GM18498 (cell line): ENCODE measurements around the gene HAUS5.
A peak's percentile ranks its signal among the peaks of the same experiment; 100 is the strongest.

ENCODE experiments used
- ATAC-seq: cut with Tn5 transposase; IDR thresholded peaks from one replicate; pipeline ENCODE4 v1.9.1; 2021; ENCODE audit warnings: mild to moderate bottlenecking, moderate library complexity; ENCODE audit not compliant: unreplicated experiment

HAUS5 gene

GRCh38 chr19:35607661-35608060 is 4.9 kb upstream of the HAUS5 start:
- no peak for ATAC-seq

GRCh38 chr19:35608251-35608650 is 4.3 kb upstream of the HAUS5 start:
- no peak for ATAC-seq

DNA sequence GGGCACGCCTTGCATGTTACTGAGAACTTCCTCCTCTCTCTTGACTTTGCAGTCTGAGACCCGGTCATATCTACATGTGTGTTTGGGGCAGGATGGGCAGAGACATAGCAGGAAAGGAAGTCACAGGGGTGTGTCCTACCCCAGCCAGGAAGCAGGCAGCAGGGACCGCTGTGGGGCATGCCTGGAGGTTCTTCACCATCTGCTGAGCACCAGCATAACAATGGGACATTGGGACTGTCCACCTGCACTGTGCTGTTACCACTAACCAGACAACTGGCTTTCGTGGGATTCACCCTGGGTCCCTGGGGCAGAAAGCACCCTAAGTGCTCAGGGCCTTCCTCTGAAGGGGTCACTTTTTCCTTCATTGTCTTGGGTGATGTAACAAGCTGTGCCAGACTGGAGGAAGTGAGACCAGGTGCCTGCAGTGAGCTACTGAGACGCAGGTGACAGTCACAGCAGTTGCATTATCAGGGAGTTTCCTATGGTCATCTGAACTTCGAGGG is 2.6 kb upstream of the HAUS5 start:
- no peak for ATAC-seq

DNA sequence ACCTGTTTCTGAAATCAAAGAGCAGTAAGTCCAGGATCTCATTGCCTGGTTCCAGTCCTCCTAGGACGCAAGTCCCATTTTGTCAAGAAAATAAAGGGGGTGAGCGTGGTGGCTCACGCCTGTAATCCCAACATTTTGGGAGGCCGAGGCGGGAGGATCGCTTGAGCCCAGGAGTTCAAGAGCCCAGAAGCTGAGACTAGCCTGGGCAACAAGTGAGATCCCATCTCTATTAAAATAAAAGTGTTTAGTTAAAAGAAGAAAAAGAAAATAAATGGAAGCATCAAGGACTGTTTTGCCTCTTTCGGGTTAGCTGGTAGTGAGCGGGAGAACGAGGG is 344 bp upstream of the HAUS5 start:
- ATAC-seq, result no peak

DNA sequence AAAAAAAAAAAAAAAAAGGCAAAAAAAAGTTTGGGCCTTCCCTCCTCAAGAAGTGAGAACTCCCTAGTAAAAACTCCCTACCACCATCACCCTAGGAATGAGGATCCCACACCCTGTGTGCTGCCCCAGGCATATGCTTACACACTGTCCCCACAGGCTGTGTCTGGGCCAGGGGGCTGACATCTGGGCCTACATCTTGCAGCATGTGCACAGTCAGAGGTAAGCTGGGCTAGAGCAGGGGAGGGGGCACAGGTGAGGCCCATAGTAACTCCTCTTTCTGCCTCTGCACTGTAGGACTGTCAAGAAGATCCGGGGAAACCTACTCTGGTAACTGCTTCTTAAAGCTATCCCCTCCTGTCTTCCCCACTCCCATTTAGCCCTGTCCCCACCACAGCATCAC is 1.0 kb downstream of the HAUS5 start:
- ATAC-seq, result no peak

DNA sequence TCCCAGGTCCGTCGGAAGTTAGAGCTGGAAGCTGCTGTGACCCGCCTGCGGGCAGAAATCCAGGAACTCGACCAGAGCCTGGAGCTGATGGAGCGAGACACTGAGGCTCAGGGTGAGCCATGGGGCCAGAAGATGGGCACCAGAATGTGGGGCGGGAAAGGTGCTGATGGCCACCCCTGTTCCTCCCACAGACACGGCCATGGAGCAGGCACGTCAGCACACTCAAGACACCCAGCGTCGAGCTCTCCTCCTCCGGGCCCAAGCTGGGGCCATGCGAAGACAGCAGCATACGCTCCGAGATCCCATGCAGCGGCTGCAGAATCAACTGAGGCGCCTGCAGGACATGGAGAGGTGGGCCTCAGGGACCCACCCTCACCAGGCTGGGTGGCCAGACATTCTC is 2.5 kb downstream of the HAUS5 start:
- ATAC-seq, result no peak

DNA sequence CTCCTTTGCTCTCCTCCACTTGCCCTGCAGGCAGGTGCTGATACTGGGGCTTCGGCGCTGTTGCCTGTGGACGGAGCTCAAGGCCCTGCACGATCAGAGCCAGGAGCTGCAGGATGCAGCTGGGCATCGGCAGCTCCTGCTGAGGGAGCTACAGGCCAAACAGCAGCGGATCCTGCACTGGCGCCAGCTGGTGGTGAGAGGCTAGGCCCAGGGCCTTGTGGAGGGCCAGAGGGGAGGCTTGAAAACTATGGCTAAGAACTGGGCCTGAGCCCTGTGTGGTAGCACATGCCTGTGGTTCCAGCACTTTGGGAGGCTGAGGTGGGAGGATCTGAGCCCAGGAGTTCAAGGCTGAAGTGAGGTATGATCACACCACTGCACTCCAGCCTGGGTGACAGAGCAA is 6.3 kb downstream of the HAUS5 start:
- no peak for ATAC-seq

- no peak for ATAC-seq
Measured at GRCh38 chr19:35619290-35619923, 6.9 kb downstream of the HAUS5 start.

GRCh38 chr19:35620001-35620400 is 7.5 kb downstream of the HAUS5 start:
- no peak for ATAC-seq

DNA sequence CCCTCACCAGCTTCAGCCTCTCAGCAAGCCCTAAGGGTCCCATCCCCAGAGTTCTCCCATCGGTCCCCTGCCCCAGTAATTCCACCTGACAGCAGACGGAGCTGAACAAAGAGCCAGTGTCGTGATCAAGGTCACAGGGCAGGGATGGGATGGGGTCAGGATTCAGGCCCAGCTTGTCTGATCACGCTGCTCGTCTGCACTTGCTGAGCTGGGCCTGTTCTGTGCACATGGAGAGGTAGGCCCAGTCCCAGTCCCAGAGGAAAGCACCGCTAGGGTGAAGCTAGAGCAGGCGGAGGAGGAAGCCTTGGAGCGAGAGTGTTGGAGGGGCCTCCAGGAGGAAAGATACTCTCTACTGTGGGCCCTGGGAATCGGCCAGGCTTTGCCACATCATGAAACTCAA is 9.2 kb downstream of the HAUS5 start:
- no peak for ATAC-seq

DNA sequence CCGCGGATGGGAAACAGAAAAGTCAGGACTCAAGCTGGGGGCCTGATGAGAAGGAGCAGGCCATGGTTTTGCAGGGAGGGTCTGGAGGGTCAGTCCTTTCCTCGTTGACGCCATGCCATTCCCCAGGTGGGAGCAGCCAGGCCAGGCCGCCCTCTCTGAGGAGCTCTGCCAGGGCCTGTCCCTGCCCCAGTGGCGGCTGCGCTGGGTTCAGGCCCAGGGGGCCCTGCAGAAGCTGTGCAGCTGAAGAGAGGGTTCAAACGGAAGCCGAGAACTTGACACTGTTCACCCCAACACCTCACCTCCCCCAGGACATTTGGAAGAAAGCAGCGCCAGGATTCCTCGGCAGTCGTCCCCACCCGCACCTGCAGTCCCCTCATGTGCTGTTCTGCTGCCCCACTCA is 10.2 kb downstream of the HAUS5 start:
- ATAC-seq, result no peak

DNA sequence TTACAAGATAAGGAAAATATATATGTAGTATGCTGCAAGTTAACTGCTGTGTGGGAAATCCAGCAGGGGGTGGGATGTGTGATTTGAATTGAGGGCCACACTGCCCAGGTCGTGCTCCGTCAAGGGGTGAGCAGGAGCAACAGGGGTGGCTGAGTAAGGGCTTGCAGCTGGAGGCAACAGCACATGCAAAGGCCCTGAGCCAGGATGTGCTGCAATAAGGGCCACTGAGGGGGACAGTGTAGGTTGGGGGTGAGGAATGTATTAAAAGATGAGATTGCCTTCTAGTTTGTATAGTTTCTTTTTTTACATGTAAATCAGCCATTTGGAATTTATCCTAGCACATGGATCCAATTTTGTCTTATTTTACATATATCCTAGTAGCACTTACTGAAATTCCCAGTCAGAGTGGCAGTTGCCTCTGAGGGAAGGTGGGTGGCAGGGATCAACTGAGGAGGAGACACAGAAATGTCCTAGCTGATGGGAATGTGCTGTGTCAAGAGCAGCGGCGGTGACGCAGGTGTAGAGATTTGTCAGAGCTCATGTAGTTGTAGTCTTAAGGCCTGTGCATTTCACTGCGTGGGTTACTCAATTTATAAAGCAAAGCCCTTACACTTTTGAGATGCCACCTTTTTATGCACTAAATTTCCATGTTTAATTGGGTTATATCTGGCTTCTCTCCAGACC is 10.9 kb downstream of the HAUS5 start:
- ATAC-seq, result no peak

- no peak for ATAC-seq
Measured at GRCh38 chr19:35628264-35628564, 15.7 kb downstream of the HAUS5 start.

DNA sequence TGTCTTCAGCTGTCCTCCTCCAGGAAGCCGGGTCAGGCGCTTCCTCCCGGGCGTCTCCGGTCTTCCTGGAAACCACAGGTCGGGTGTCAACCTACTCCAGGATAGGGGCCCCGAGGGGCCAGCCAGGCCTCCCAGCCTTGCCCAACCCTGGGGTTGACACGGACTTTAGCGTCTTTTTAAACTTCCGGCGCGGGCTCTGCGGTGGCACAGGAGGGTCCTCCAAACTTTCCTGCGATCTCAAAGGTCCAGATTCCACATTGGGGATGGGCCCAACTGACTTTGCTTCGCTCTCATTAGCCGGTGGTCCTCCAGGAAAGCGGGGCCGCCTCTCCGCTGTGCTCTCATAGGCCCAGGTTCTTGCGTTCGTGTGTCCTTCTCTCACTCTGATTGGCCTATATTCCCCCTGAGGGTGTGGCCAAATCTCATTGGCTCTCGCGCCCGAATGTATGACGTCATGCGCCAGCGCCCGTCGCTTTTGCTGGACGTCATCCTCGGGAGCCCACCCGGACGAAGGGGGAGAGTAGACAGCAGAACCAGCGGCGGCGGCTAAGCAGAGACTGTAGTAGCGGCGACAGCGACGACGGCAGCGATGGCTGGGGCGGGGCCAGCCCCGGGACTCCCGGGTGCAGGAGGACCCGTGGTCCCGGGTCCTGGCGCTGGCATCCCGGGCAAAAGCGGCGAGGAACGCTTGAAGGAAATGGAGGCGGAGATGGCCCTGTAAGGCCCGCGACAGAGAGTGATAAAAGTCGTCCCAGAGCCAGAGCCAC is 16.2 kb downstream of the HAUS5 start, which contains the start of gene RBM42:
TSS of gene RBM42 (plus strand) at position 472 of the 767 bp plus-strand sequence. CDS start at position 590, 118 bp downstream.
- peak; percentile 94 for ATAC-seq

GRCh38 chr19:35629332-35629633 is 16.7 kb downstream of the HAUS5 start:
- no peak for ATAC-seq

DNA sequence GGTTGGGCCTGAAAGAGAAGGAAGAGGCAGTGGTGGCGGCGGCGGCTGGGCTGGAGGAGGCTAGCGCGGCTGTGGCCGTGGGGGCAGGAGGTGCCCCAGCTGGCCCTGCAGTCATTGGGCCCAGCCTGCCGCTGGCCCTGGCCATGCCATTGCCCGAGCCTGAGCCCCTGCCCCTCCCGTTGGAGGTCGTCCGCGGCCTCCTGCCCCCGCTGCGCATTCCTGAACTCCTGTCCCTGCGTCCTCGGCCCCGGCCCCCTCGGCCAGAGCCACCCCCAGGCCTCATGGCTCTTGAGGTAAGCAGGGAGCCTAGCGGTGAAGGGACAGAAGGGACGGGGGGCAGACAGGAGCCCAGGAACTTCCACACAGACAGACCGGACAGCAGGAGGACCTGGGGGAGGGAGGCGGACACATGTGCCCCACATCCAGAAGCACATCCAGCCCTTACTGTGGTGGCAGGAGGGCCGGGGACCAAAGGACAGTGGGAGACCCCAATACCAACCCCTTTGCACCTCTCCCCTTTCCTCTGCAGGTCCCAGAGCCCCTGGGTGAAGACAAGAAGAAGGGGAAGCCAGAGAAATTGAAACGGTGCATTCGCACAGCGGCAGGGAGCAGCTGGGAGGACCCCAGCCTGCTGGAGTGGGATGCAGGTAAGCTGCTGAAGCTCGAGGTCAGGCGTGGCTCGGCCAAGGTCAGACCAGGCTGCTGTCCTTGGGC is 21.3 kb downstream of the HAUS5 start:
- no peak for ATAC-seq

DNA sequence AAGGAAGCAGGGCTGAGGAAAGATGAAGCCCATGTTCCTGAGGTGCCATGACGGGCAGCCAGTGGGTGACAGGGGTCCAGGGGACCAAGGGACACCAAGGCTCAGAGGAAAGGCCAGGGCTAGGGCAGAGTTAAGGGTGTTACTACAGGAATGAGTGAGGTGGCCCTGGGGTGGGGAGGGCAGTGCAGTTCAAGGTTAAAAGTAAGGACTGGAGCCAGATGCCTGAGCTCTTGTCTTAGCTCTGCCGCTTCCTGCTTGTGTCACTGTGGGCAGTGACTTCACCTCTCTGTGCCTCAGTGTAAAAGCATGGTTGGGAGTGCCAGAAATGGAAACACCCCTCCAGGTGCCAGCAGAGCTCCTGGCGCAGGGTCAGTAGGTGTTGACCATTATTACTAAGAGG is 24.1 kb downstream of the HAUS5 start:
- no peak for ATAC-seq

GRCh38 chr19:35637165-35637564 is 24.6 kb downstream of the HAUS5 start:
- ATAC-seq, result no peak

GRCh38 chr19:35639321-35639639 is 26.7 kb downstream of the HAUS5 start:
- no peak for ATAC-seq

GRCh38 chr19:35639863-35640262 is 27.3 kb downstream of the HAUS5 start:
- no peak for ATAC-seq

DNA sequence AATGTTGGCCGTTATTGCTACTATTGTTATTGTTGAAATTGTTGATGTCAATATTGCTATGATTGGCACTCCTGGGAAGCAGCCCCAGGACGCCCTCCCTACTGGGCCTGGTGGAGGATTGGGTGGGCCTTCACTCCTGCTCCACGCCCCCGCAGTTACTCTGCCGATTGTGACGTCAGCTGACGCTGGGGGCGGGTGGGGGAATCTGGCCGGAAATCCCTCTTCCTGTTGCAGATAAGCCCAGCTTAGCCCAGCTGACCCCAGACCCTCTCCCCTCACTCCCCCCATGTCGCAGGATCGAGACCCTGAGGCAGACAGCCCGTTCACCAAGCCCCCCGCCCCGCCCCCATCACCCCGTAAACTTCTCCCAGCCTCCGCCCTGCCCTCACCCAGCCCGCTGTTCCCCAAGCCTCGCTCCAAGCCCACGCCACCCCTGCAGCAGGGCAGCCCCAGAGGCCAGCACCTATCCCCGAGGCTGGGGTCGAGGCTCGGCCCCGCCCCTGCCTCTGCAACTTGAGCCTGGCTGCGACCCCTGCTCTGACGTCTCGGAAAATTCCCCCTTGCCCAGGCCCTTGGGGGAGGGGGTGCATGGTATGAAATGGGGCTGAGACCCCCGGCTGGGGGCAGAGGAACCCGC is 29.1 kb downstream of the HAUS5 start, which contains the start of gene ETV2:
TSS of gene ETV2 (plus strand) at position 231 of the 637 bp plus-strand sequence. CDS start 716 bp downstream, outside the sequence.
- no peak for ATAC-seq
